Caco-2 (cell line): ENCODE measurements around the gene SH3RF1. TPM values are rescaled to one million over a fixed set of nuclear protein-coding genes. Genes with fewer than 3 reads are reported as not detected.

ENCODE experiments used
- BruUV-seq: library from RNA; stranded (reverse); fragments of 400-500 nt; replicated peaks from 2 replicates; lab custom pipeline; 2021; lab: Mats Ljungman, UMichigan
- CTCF ChIA-PET: fragments of 300-600 bp; sonication (Branson Sonifier 250); formaldehyde crosslinking; loops from one replicate; lab custom pipeline; 2022; ENCODE audit warnings: antibody characterized with exemption; lab: Charles Lee
- POLR2A ChIA-PET: fragments of 300-600 bp; sonication (Branson Sonifier 250); formaldehyde crosslinking; loops from one replicate; lab custom pipeline; 2022; ENCODE audit warnings: antibody characterized with exemption; lab: Charles Lee
- DNase-seq, 2 experiments: peaks; one replicate each; pipeline versions ENCODE4 v3.0.0 to v3.0.0-alpha.2; 2020 to 2022
- H3K27me3 ChIP-seq: replicated peaks from 2 replicates; pipeline ENCODE4 v1.6.0; 2011; ENCODE audit warnings: low read length; ENCODE audit not compliant: control insufficient read depth, insufficient read depth
- H3K36me3 ChIP-seq: 2 replicates; pipeline ENCODE4 v1.5.1; 2011; ENCODE audit warnings: low read length; ENCODE audit not compliant: control insufficient read depth, insufficient read depth
- H3K4me1 ChIP-seq: fragments of 250-450 bp; sonication (Bioruptor Pico); 2 replicates; pipeline ENCODE4 v1.5.1; 2020; ENCODE audit warnings: mild to moderate bottlenecking
- H3K4me3 ChIP-seq: 2 replicates; pipeline ENCODE4 v1.5.1; 2011; ENCODE audit warnings: low read depth, mild to moderate bottlenecking, control low read depth, low read length
- H3K9me3 ChIP-seq: fragments of 250-450 bp; sonication (Bioruptor Pico); 2 replicates; pipeline ENCODE4 v1.5.1; 2020; ENCODE audit warnings: mild to moderate bottlenecking, moderate library complexity
- H3K27ac Mint-ChIP-seq: one replicate; pipeline ENCODE4 v1.8.0; 2022; ENCODE audit warnings: mixed read lengths; ENCODE audit not compliant: unreplicated experiment
- H3K27me3 Mint-ChIP-seq: one replicate; pipeline ENCODE4 v1.8.0; 2022; ENCODE audit warnings: mixed read lengths; ENCODE audit not compliant: insufficient read depth, unreplicated experiment
- H3K36me3 Mint-ChIP-seq: one replicate; pipeline ENCODE4 v1.8.0; 2022; ENCODE audit warnings: mild to moderate bottlenecking, mixed read lengths; ENCODE audit not compliant: insufficient read depth, unreplicated experiment
- H3K4me1 Mint-ChIP-seq: one replicate; pipeline ENCODE4 v1.8.0; 2022; ENCODE audit warnings: low read depth, mixed read lengths; ENCODE audit not compliant: unreplicated experiment
- H3K4me3 Mint-ChIP-seq: one replicate; pipeline ENCODE4 v1.8.0; 2022; ENCODE audit warnings: mild to moderate bottlenecking, moderate library complexity, mixed read lengths; ENCODE audit not compliant: unreplicated experiment
- H3K9me3 Mint-ChIP-seq: one replicate; pipeline ENCODE4 v1.8.0; 2022; ENCODE audit warnings: mixed read lengths; ENCODE audit not compliant: unreplicated experiment
- CTCF ChIP-seq, 2 experiments: fragments of 200-600 bp in 1 of 2; IDR thresholded peaks; 1 replicate in 1 of 2; 2 replicates in 1 of 2; pipeline versions ENCODE4 v1.5.1 to v1.8.0; 2011 to 2022; ENCODE audit warnings: antibody characterized with exemption in 1 of 2, control low read depth in 1 of 2, inconsistent platforms in 1 of 2, low read depth in 1 of 2, low read length in 1 of 2, mild to moderate bottlenecking in 1 of 2, moderate library complexity in 1 of 2; ENCODE audit not compliant: insufficient read depth in 1 of 2, severe bottlenecking in 1 of 2, unreplicated experiment in 1 of 2
- intact Hi-C: fragments of 100-400 bp; cut with micrococcal nuclease; formaldehyde crosslinking; loops from one replicate; pipeline ENCODE4 v1.10.0; 2022; ENCODE audit not compliant: unreplicated experiment
- total RNA-seq: library from RNA; stranded (reverse); gene quantifications from 2 replicates; pipeline ENCODE4 v1.2.3, GENCODE V29; 2022

SH3RF1 gene
- total RNA-seq, 1 experiment from 2014 or later, result 25.1 TPM

- H3K36me3 ChIP-seq, result no peaks in the 10 kb centered on the region
- H3K4me3 ChIP-seq, result no peak overlapping the region
- no peaks in the 10 kb centered on the region for H3K36me3 Mint-ChIP-seq
- no peak for TF ChIP-seq CTCF (IDR thresholded peaks at IDR 0.05; ENCODE audit: insufficient read depth in 1 of 2, low read depth in 1 of 2, low read length in 1 of 2, severe bottlenecking in 1 of 2, unreplicated experiment in 1 of 2)
- POLR2A ChIA-PET, result interaction anchor here (1.0 kb wide), 1 partner anchor 305 kb away, joined by 8 read pairs; the partner anchor contains the start of gene CBR4
- 0 out of 2 replicates have a peak, but pooled peaks cover 2% of the 10 kb centered on the region for H3K9me3 ChIP-seq
- H3K27ac Mint-ChIP-seq, result peak overlapping the region; percentile 50
- peaks cover 26% of the 10 kb centered on the region for H3K4me1 ChIP-seq
- intact Hi-C loops, result loop anchor here (1.0 to 2.0 kb wide), 2 partner anchors 19 to 40 kb away; no protein-coding TSS in a partner anchor
- BruUV-seq, result no TSS peak
- peak; percentile 53 to 77 for DNase-seq
- H3K9me3 Mint-ChIP-seq, result no peaks in the 10 kb centered on the region
- H3K27me3 Mint-ChIP-seq, result no peaks in the 10 kb centered on the region
- CTCF ChIA-PET, result interaction anchor here (0.9 to 1.4 kb wide), 2 partner anchors 19 to 305 kb away, joined by 3 to 6 read pairs; partner anchors contain the start of gene CBR4
- no peaks in the 10 kb centered on the region for H3K27me3 ChIP-seq
- peak overlapping the region; percentile 46 for H3K4me3 Mint-ChIP-seq
- H3K4me1 Mint-ChIP-seq, result peaks cover 14% of the 10 kb centered on the region
Measured at GRCh38 chr4:169314906-169315305, 44.1 kb upstream of the SH3RF1 start.

- Mint-ChIP-seq H3K4me1 (peaks cover 14% of the 10 kb centered on the region), H3K27me3 (no peaks in the 10 kb centered on the region), H3K27ac (no peak overlapping the region), H3K4me3 (no peak overlapping the region), H3K9me3 (no peaks in the 10 kb centered on the region), H3K36me3 (no peaks in the 10 kb centered on the region)
- intact Hi-C loops, result loop anchor here (2.0 kb wide), 1 partner anchor 39 kb away; no protein-coding TSS in a partner anchor
- TF ChIP-seq CTCF (IDR thresholded peaks at IDR 0.05; ENCODE audit: insufficient read depth in 1 of 2, low read depth in 1 of 2, low read length in 1 of 2, severe bottlenecking in 1 of 2, unreplicated experiment in 1 of 2), result no peak
- H3K36me3 ChIP-seq, result no peaks in the 10 kb centered on the region
- BruUV-seq, result no TSS peak
- CTCF ChIA-PET, result no interaction called here
- no peak overlapping the region for H3K4me3 ChIP-seq
- 0 out of 2 replicates have a peak, but pooled peaks cover 2% of the 10 kb centered on the region for H3K9me3 ChIP-seq
- POLR2A ChIA-PET, result no interaction called here
- no peak for DNase-seq
- H3K27me3 ChIP-seq, result no peaks in the 10 kb centered on the region
- H3K4me1 ChIP-seq, result peaks cover 26% of the 10 kb centered on the region
Measured at GRCh38 chr4:169313732-169314131, 43.0 kb upstream of the SH3RF1 start.

- POLR2A ChIA-PET, result no interaction called here
- CTCF ChIA-PET, result interaction anchor here (0.7 to 1.1 kb wide), 2 partner anchors 303 to 901 kb away, joined by 3 read pairs; partner anchors contain the start of gene CBR4
Measured at GRCh38 chr4:169312690-169313422, 42.1 kb upstream of the SH3RF1 start.

More at GRCh38 chr4:169312690-169313422, 42.1 kb upstream of the SH3RF1 start:
- Mint-ChIP-seq H3K36me3 (no peaks in the 10 kb centered on the region), H3K27me3 (no peaks in the 10 kb centered on the region), H3K9me3 (no peaks in the 10 kb centered on the region), H3K4me3 (no peak overlapping the region), H3K27ac (peak overlapping the region; percentile 41), H3K4me1 (peaks cover 14% of the 10 kb centered on the region)
- no peak for TF ChIP-seq CTCF (IDR thresholded peaks at IDR 0.05; ENCODE audit: insufficient read depth in 1 of 2, low read depth in 1 of 2, low read length in 1 of 2, severe bottlenecking in 1 of 2, unreplicated experiment in 1 of 2)
- no peaks in the 10 kb centered on the region for H3K27me3 ChIP-seq
- peaks cover 26% of the 10 kb centered on the region for H3K4me1 ChIP-seq
- no peaks in the 10 kb centered on the region for H3K36me3 ChIP-seq
- H3K4me3 ChIP-seq, result no peak overlapping the region
- 0 out of 2 replicates have a peak, but pooled peaks cover 2% of the 10 kb centered on the region for H3K9me3 ChIP-seq
- intact Hi-C loops, result no loop called here
- no TSS peak for BruUV-seq
- no peak for DNase-seq
